K562 (cell line): ENCODE data around the gene GARIN5B. TPM values are rescaled to one million over a fixed set of nuclear protein-coding genes. Genes with fewer than 3 reads are reported as not detected.

Experiments
- ATAC-seq: fragments of 200-7000 bp; cut with Tn5 transposase; 3 replicates; pipeline ENCODE4 v1.9.1; 2020; ENCODE audit warnings: moderate library complexity
- BruUV-seq: library from RNA; stranded (reverse); fragments of 400-500 nt; replicated peaks from 2 replicates; lab custom pipeline; 2021; lab: Mats Ljungman, UMichigan
- CTCF ChIA-PET: fragments of 300-600 bp; formaldehyde crosslinking; extraction: SDS; loops from one replicate; lab custom pipeline; 2021; ENCODE audit warnings: low intra/inter-chr PET ratio; lab: Yijun Ruan, JAX
- POLR2A ChIA-PET: fragments of 300-600, 350-650 bp; sonication (Branson Sonifier 250); formaldehyde crosslinking; extraction: SDS; loops from one replicate; lab custom pipeline; 2021; ENCODE audit warnings: antibody characterized with exemption, inconsistent platforms; lab: Yijun Ruan, JAX
- DNase-seq, 4 experiments: peaks; one replicate each; pipeline versions ENCODE4 v3.0.0 to v3.0.0-alpha.2; 2011 to 2018; ENCODE audit warnings: low spot score in 3 of 4, mixed read lengths in 3 of 4; ENCODE audit errors: extremely low read depth in 1 of 4
- FAIRE-seq: peaks from 2 replicates; lab custom pipeline; 2011; peaks lifted over from hg19 to GRCh38; lab: Jason Lieb, UNC
- H2AFZ ChIP-seq: 2 replicates; pipeline ENCODE4 v1.6.0; 2011; ENCODE audit warnings: low read depth, low read length, control low read depth, inconsistent platforms
- H3K27ac ChIP-seq: fragments of 200-600 bp; 3 replicates; pipeline ENCODE4 v1.8.0; 2011; ENCODE audit warnings: low read depth, mild to moderate bottlenecking, control low read depth, inconsistent platforms, low read length, moderate library complexity, mixed read lengths; ENCODE audit errors: extremely low read depth
- H3K27me3 ChIP-seq, 2 experiments: fragments of 300-600 bp in 1 of 2; 2 replicates in 1 of 2; 3 replicates in 1 of 2; pipeline versions ENCODE4 v1.6.0 to v1.8.0; 2011; ENCODE audit warnings: inconsistent platforms in 2 of 2, low read length in 2 of 2, mild to moderate bottlenecking in 1 of 2, mixed read lengths in 1 of 2, moderate library complexity in 1 of 2; ENCODE audit not compliant: control insufficient read depth in 2 of 2, insufficient read depth in 2 of 2
- H3K36me3 ChIP-seq: fragments of 300-600 bp; 3 replicates; pipeline ENCODE4 v1.8.0; 2011; ENCODE audit warnings: mild to moderate bottlenecking, low read length, inconsistent platforms; ENCODE audit not compliant: control insufficient read depth, insufficient read depth
- H3K4me1 ChIP-seq, 2 experiments: fragments of 200-600 bp in 1 of 2; replicated peaks in 1 of 2; 2 replicates in 1 of 2; 3 replicates in 1 of 2; pipeline versions ENCODE4 v1.5.1 to v1.8.0; 2011; ENCODE audit warnings: inconsistent platforms in 2 of 2, low read length in 2 of 2, mild to moderate bottlenecking in 1 of 2, mixed read lengths in 1 of 2, moderate library complexity in 1 of 2; ENCODE audit not compliant: control insufficient read depth in 2 of 2, insufficient read depth in 2 of 2
- H3K4me2 ChIP-seq: 2 replicates; pipeline ENCODE4 v1.6.1; 2011; ENCODE audit warnings: low read length, control low read depth, inconsistent platforms, mixed read lengths; ENCODE audit not compliant: insufficient read depth
- H3K4me3 ChIP-seq: fragments of 200-600 bp; sonication (generic), shearing (Covaris generic); 2 replicates; pipeline ENCODE4 v1.5.1; 2016; ENCODE audit warnings: control low read depth, inconsistent platforms
- H3K79me2 ChIP-seq: fragments of 200-600 bp; 3 replicates; pipeline ENCODE4 v1.8.0; 2011; ENCODE audit warnings: low read length, inconsistent platforms; ENCODE audit not compliant: control insufficient read depth, insufficient read depth
- H3K9ac ChIP-seq, 2 experiments: 2 replicates each; pipeline versions ENCODE4 v1.6.0 to v1.6.1; 2011; ENCODE audit warnings: low read depth in 2 of 2, low read length in 2 of 2, control low read depth in 1 of 2, inconsistent platforms in 1 of 2, mild to moderate bottlenecking in 1 of 2, mixed read lengths in 1 of 2; ENCODE audit not compliant: insufficient read depth in 1 of 2
- H3K9me1 ChIP-seq: one replicate; pipeline ENCODE4 v1.6.0; 2011; ENCODE audit warnings: inconsistent platforms, mild to moderate bottlenecking, low read length, moderate library complexity; ENCODE audit not compliant: control insufficient read depth, insufficient read depth
- H3K9me3 ChIP-seq: replicated peaks from 2 replicates; pipeline ENCODE4 v1.5.1; 2011; ENCODE audit warnings: low read depth, low read length, inconsistent platforms; ENCODE audit not compliant: control insufficient read depth, insufficient read depth
- H4K20me1 ChIP-seq: replicated peaks from 2 replicates; pipeline ENCODE4 v1.6.1; 2011; ENCODE audit warnings: low read length, inconsistent platforms, mixed read lengths; ENCODE audit not compliant: control insufficient read depth, insufficient read depth
- CHD4 ChIP-seq: fragments of 200-600 bp; sonication (generic); IDR thresholded peaks from 3 replicates; pipeline ENCODE4 v1.6.1; 2012; ENCODE audit warnings: low read depth, mild to moderate bottlenecking, mixed read lengths, low read length, inconsistent platforms; ENCODE audit not compliant: insufficient read depth, insufficient replicate concordance, poor library complexity, severe bottlenecking
- FIP1L1 ChIP-seq: fragments of 200-400 bp; formaldehyde crosslinking; IDR thresholded peaks from 2 replicates; pipeline ENCODE4 v1.6.1; 2018; ENCODE audit warnings: mild to moderate bottlenecking, low read depth, low read length; ENCODE audit not compliant: poor library complexity, severe bottlenecking
- NKRF ChIP-seq: fragments of 450-650 bp; IDR thresholded peaks from 2 replicates; pipeline ENCODE4 v1.6.1; 2016; ENCODE audit warnings: borderline replicate concordance
- TAL1 ChIP-seq: fragments of 450-650 bp; IDR thresholded peaks from 2 replicates; pipeline ENCODE4 v1.6.1; 2016; ENCODE audit warnings: mild to moderate bottlenecking
- TBP ChIP-seq: optimal IDR thresholded peaks from 2 replicates; pipeline ENCODE3; 2011; ENCODE audit warnings: low read depth, low read length, improper control_type of control experiment
- THRA ChIP-seq: fragments of 450-650 bp; IDR thresholded peaks from 2 replicates; pipeline ENCODE4 v1.6.1; 2017; ENCODE audit warnings: mild to moderate bottlenecking, moderate library complexity
- TOE1 ChIP-seq, 2 experiments: fragments of 450-650 bp in 1 of 2; sonication (generic) in 1 of 2; formaldehyde crosslinking in 1 of 2; IDR thresholded peaks; 2 replicates each; pipeline versions ENCODE4 v1.7.1 to v1.8.0; 2016 to 2022; ENCODE audit warnings: borderline replicate concordance in 2 of 2, mild to moderate bottlenecking in 2 of 2, antibody characterized with exemption in 1 of 2, inconsistent platforms in 1 of 2, low read depth in 1 of 2, missing genetic modification reagents in 1 of 2, moderate library complexity in 1 of 2
- XRCC5 ChIP-seq: fragments of 200-400 bp; formaldehyde crosslinking; IDR thresholded peaks from 2 replicates; pipeline ENCODE4 v1.6.1; 2017; ENCODE audit warnings: low read depth, mild to moderate bottlenecking, low read length
- ZFPM2 ChIP-seq: fragments of 250-450 bp; sonication (Bioruptor Pico); IDR thresholded peaks from 2 replicates; pipeline ENCODE4 v1.5.1; 2022; ENCODE audit warnings: mild to moderate bottlenecking
- ZNF583 ChIP-seq: fragments of 250-450 bp; sonication (Bioruptor Pico); IDR thresholded peaks from 2 replicates; pipeline ENCODE4 v1.4.0; 2020
- ZNF707 ChIP-seq: fragments of 250-450 bp; sonication (Bioruptor Pico); conservative IDR thresholded peaks from 2 replicates; pipeline ENCODE4 v1.8.0; 2022; ENCODE audit warnings: inconsistent platforms, mild to moderate bottlenecking, moderate library complexity
- WGBS: fragments of 100-300 bp; shearing (Covaris generic); methylation state at CpG from one replicate; pipeline ENCODE4 v1.1.6; 2016; ENCODE audit warnings: low coverage, mixed read lengths; ENCODE audit not compliant: insufficient coverage; ENCODE audit errors: missing lambda C conversion rate; 5-methylcytosine and 5-hydroxymethylcytosine counted together
- in situ Hi-C: fragments of 300-500 bp; cut with MboI; formaldehyde crosslinking; loops from 4 replicates; pipeline ENCODE4 v1.15.0; 2018; ENCODE audit warnings: inconsistent platforms, mixed read lengths
- intact Hi-C: fragments of 100-400 bp; cut with micrococcal nuclease; formaldehyde crosslinking; loops from 2 replicates; pipeline ENCODE4 v1.14.2; 2022
- polyA plus RNA-seq, 8 experiments: library from polyadenylated mRNA; depleted of rRNA in 4 of 8; stranded (reverse) in 5 of 8; unstranded in 3 of 8; fragments of >200 nt; fragmentation: Nextera tagmentation in 2 of 8; fragmentation: Illumina TruSeq in 1 of 8; extraction: Ambion mirVana in 2 of 8; extraction: Trizol in 1 of 8; gene quantifications; 2 replicates each; pipeline versions ENCODE4 v1.2.1 to v1.2.3, GENCODE V29; 2011 to 2014; ENCODE audit warnings: inconsistent platforms in 1 of 8, missing spikeins in 1 of 8
- total RNA-seq, 7 experiments: library from RNA; depleted of rRNA in 6 of 7; stranded (reverse); fragments of >200 nt in 6 of 7; fragmentation: Illumina TruSeq in 2 of 7; extraction: Trizol in 2 of 7; gene quantifications; 2 replicates each; pipeline versions ENCODE4 v1.2.1 to v1.2.3, GENCODE V29; 2011 to 2021; ENCODE audit warnings: low replicate concordance in 1 of 7

GARIN5B gene
- total and polyA plus RNA-seq, 9 of the 15 experiments (the other 6 are each of a cell fraction or from before 2014, with no cell fraction given), result not detected

GRCh38 chr19:55324662-55325061 lies 38.4 kb downstream of the GARIN5B start:
- DNase-seq, result no peak
- no peak for ATAC-seq
- peak overlapping the region; percentile 65 to 88; a peak in 2 of 4 replicates for H3K9ac ChIP-seq
- H3K4me2 ChIP-seq, result peak overlapping the region; percentile 61
- TF ChIP-seq ZFPM2 (CRISPR knock-in tag) (no peak), ZNF707 (CRISPR knock-in tag) (no peak), TBP (no peak), NKRF (no peak), XRCC5 (no peak), CHD4 (no peak), FIP1L1 (no peak), TAL1 (no peak), ZNF583 (CRISPR knock-in tag) (no peak), TOE1 (IDR thresholded peaks at IDR 0.05; ENCODE audit: borderline replicate concordance) (no peak), TOE1 (CRISPR knock-in tag; IDR thresholded peaks at IDR 0.05; ENCODE audit: borderline replicate concordance, low read depth) (no peak), THRA (no peak)
- CTCF ChIA-PET, result no interaction called here
- in situ Hi-C loops, result no loop called here
- peak overlapping the region; percentile 81 for H3K27ac ChIP-seq
- H2AFZ ChIP-seq, result peak overlapping the region; percentile 100
- H3K27me3 ChIP-seq, result no peaks in the 10 kb centered on the region
- POLR2A ChIA-PET, result interaction anchor here (0.8 to 1.1 kb wide), 4 partner anchors 10 to 134 kb away, joined by 3 to 4 read pairs (median 4); no protein-coding TSS in a partner anchor
- peaks cover 11 to 46% of the 10 kb centered on the region in 2 experiments; a peak in 4 of 5 replicates for H3K4me1 ChIP-seq
- no peak overlapping the region for H3K4me3 ChIP-seq
- intact Hi-C loops, result no loop called here
- 95% methylated on average over 4 of the region's 6 CpGs for WGBS
- H4K20me1 ChIP-seq, result no peaks in the 10 kb centered on the region
- no peak for FAIRE-seq
- TSS peak; percentile 67 for BruUV-seq
- no peaks in the 10 kb centered on the region for H3K9me3 ChIP-seq
- no peaks in the 10 kb centered on the region for H3K9me1 ChIP-seq
- no peaks in the 10 kb centered on the region for H3K79me2 ChIP-seq
- no peaks in the 10 kb centered on the region for H3K36me3 ChIP-seq
